ENCODE measurements around the gene RPS28.
A peak's percentile ranks its signal among the peaks of the same experiment; 100 is the strongest.
"Not testable (repeated sequence)": the region's sequence is repeated elsewhere in the genome, so short reads cannot be mapped to it uniquely, and the experiment has no call there.

Gene RPS28

DNA sequence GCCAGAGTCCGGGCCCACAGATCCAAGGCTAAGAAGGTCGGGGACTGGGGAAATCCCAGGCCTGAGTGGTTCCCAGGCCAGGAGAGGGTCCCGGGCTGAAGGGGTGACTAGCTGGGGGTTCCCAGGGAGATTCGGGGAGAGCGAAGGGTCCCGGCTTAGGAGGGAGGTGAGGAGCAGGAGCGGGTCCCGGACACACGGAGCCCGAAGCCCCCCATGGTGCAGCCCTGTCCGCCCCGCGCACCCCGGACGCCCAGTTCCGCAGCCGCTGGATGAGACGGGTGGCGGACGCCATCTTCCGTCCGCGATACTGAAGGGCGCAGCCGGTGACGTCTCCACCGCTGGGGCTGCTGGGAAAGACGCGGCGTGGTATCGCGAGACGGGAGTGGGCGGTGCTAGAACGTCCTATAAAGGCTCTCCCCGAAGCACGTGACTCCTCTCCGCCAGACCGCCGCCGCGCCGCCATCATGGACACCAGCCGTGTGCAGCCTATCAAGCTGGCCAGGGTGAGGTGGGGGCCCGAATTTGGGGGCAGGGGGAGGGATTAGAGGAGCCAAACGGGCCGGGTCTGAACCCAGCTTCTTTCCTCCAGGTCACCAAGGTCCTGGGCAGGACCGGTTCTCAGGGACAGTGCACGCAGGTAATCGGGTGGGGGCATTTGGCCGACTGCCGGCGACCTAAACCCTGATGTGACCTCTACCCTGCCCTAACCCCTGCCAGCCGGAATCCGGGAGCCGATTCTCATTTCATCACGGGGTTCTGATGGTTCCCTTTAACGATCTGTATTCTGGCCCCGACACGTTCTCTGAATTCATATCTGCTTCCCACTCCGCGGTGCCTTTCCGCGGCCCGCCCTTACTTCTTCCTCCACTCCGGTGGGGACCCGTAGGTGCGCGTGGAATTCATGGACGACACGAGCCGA lies at the start of gene RPS28, which contains the start of gene NDUFA7:
Gene RPS28 (plus strand): TSS at position 430 of the 919 bp plus-strand sequence. CDS start 35 bp downstream, at position 465.
Gene NDUFA7 (minus strand): TSS at position 309 of the 919 bp plus-strand sequence. CDS start 17 bp downstream, at position 292.
- DNase-seq: peak; percentile 98

DNA sequence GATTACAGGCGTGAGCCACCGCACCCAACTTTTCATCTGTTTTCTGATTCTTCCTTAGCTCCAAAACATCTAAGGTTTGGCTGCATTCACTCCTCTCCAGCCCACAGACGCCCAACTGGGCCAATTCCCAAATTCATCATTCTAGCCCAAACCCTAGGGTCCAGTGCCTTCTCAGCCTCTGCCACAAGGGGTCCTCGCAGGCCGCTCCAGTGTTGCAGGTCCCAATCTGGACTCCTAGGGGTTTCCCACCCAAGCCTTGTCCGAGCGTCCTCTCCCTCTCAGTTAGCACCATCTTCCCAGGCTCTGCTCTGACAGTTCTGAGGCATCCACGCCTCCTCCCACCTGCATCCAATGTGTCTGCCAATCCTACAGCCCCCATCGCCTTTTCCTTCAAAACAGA lies 44.8 kb upstream of the RPS28 start:
- not testable (repeated sequence) for DNase-seq

DNA sequence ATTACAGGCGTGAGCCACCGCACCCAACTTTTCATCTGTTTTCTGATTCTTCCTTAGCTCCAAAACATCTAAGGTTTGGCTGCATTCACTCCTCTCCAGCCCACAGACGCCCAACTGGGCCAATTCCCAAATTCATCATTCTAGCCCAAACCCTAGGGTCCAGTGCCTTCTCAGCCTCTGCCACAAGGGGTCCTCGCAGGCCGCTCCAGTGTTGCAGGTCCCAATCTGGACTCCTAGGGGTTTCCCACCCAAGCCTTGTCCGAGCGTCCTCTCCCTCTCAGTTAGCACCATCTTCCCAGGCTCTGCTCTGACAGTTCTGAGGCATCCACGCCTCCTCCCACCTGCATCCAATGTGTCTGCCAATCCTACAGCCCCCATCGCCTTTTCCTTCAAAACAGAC lies 30.0 kb upstream of the RPS28 start:
- not testable (repeated sequence) for DNase-seq

DNA sequence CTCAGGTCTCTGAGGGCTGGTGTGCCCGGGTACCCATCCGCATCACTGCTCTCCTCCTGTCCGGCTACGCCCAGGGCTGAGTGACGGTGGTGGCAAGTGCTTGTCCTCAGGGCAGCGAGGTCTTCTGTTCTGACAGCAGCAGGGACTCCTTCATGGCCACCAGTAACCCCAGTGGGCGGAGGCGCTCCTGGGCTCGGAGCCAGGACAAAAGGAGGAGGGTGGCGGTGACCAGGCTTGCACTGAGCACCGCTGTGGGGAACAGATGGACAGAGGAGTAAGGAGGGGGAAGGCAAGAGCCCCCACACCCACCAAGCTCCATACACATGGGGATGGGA lies 19.0 kb upstream of the RPS28 start:
- DNase-seq: peak; percentile 1

DNA sequence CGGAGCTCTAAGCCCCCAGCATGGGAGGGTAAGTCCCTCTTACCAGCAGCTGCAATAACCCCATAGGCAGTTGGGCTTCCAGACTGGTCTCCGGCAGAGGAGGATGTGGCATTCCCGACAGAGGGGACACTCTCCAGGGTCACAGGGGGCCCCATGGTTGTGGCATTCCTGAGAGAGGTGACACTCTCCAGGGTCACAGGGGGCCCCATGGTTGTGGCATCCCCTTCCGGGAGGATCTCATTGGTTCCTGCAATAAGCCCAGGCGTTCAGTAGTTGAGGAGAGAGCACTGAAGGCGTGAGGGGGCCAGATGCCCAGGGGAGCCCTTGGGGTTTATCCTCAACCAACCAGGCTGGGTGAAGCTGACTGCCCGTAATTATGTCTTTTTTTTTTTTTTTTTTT lies 18.6 kb upstream of the RPS28 start:
- no peak for DNase-seq

DNA sequence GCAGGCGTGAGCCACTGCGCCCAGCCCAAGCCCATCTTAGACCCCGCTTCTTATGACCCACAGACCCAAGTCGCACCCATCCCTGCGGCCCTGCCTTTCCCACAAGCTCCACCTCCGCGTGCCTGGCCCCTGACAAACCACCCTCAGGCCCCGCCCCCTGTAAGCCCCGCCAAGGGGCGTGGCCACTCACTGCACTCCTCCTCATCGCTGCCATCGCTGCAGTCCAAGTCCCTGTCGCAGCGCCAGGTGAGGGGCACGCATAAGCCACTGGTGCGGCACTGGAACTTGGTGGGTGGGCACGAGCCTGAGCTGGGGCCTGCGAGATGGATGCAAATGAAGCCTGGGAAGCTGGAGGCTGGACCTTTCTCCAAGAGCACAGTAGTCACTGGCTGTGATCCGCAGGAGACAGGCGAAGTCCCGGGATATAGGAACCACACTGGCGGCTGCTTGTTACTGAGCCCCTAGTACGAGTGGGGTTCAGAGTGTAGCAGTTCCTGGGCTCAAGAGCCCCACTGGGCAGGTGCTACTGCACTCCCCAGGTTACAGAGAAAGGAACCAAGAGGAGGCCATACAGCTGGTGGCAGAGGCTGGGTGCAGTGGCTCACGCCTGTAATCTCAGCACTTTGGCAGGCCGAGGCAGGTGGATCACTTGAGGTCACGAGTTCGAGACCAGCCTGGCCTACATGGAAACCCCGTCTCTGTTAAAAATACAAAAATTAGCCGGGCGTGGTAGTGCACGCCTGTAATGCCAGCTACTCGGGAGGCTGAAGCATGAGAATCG lies 16.3 kb upstream of the RPS28 start:
- DNase-seq: peak; percentile 63

DNA sequence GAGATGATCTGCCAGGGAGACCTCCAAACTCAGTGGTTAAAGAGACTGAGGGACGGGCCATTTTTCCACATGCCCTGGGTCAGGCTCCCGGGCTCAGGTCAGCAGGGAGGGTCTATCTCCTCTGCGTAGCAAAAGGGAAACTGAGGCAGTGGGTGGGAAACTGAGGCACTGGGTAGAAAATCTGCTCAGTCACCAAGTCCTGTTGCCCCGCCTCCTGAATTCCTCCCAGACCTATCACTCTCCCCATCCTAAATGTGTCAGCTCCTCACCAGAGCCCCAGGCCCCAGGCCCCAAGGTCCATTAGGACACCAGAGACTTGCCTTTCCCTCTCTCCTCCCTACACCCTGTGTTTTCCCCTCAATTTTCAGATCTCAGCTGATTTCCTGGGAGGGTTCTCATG lies 15.5 kb upstream of the RPS28 start:
- peak; percentile 2 for DNase-seq

DNA sequence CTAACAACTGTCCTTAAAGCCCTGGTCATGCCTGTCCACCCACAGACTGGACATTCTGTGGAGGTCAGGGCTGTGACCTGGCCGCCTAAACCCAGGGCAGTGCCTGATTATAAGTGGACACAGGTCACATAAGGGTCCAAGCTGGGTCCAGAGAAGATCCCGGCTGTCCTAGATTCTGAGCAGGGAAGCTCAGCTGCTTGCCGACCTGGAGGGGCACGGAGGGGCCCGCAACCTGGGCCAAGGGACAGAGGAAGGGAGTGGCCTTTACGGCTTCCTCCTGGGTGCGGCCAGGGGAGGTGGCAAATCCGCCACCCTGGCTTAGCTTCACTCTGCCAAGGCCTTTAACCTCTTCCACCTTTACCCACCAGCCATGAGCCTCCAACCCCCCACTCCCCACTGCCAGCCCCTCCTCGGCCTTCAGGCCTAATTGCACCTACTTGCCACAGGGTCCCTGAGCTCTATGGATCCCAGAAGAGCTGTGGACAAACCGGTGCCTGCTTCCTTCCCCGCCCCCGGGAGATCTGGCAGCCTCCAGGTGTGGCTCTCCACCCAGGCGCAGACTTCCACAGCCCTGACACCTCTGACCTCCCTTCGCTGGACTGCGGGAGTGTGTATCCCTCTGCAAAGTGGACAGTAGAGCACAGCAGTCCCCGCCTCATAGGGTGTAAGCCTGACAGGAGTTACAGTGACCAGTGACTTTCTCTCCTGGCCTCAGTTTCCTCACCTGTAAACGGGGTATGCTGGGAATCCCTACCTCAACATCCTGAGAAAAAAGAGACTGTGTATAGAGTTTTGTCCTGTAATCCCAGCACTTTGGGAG lies 14.9 kb upstream of the RPS28 start:
- DNase-seq: peak; percentile 3

DNA sequence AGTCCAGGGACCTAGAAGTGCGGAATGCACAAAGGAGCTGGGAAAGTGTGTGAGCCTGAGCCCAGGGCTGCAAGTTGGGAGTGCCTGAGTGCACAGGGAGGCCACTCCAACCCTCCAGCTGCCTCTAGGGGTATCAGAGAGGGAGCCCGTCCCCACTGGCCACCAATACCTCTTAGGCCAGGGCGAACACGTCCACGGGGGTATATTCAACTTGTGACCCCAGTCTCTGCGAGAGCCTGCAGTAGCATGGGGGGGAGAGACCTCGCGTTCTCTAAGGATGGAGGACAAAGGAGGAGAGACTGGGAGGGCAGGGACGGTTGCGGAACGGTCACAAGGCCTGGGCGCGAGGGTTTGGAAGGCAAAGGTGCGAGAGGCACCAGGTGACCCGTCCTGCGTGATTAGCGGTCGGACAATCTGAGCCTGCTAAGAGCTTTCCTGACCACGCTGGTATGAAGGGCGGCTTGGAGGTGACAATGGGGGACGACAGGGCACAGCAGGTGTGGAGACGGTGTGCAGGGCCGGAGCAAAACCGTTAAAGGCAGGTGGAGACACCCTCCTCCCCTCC lies 13.8 kb upstream of the RPS28 start:
- DNase-seq: peak; percentile 16

DNA sequence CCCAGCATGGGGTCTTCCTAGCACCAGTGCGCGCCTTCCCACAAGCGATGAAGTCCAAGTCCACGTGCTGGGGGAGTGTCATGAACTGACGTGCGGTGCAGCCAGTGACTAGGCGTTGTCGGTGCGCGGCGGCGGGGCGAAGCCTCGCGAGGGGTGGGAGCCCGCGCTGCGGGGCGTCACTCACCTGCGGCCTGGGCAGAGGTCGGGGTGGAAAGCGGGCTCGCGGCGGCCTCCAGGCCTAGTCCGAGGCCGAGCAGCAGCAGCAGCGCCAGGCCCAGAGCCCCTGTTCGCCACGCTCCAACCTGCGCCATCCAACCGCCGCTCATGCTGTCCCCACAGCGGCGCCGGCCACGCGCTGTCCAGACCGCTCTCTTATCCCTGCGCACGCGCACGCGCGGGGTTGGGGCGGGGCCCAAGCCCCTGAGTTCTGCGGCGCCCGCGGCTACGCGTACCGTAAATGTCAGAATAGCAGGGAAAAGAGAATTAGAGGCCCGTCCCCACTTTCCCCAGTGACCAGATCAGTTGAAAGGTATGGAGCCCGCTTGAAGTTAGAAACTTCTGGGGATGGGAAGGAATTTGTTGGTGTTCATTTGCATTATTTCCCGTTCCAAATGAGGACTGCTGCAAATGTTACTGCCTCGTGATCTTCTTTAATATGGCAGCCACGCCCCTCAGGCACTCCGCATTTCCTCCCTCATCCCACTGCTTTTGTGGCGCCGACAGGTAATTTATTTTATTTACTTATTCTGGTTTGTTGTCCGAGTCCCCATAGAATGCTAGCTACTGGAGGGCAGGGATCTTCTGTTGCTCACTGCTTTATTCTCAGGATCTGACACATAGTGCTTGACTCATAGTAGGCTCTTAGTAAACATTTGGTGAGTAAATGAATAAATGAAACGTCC lies 13.1 kb upstream of the RPS28 start, which contains the start of gene CD320:
Gene CD320 (minus strand): TSS at position 394 of the 902 bp plus-strand sequence. CDS start 68 bp downstream, at position 326.
- DNase-seq: peak; percentile 92

DNA sequence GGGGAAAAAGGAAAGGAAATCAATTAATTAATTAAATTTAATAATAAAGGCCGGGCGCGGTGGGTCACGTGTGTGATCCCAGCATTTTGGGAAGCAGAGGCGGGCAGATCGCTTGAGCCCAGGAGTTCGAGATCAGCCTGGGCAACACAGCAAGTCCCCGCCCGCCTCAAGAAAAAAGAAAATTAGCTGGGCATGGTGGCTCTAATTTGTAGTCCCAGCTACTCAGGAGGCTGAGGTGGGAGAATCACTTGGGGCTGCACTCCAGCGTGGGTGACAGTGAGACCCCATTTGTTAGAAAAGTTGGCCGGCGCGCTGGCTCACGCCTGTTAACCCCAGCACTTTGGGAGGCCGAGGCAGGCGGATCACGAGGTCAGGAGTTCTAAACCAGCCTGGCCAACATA lies 12.4 kb upstream of the RPS28 start:
- peak; percentile 2 for DNase-seq

DNA sequence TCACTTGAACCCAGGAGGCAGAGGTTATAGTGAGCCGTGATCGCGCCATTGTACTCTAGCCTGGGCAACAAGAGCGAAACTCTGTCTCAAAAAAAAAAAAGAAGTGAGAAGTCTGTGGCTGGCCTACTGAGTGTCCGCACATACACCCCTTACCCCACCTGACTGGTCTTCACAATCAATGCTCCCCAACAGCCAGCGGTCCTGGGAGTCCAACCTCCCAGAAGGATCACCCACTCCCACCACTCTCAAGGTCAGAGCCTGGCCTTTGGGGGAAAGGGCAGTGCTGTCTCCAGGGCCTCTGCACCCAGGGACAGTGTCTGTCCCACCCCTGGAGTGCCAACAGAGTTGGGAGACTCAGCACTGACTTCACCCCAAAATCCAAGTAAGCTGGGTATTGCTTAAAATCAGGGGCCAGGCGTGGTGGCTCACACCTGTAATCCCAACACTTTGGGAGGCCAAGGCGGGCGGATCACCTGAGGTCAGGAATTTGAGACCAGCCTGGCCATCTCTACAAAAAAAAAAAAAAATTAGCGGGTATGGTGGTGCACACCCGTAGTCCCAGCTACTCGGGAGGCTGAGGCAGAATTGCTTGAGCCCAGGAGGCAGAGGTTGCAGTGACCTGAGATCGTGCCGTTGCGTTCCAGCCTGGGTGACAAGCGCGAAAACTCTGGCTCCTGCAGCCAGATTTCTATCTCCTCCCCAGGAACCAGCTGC lies 10.8 kb upstream of the RPS28 start:
- no peak for DNase-seq

DNA sequence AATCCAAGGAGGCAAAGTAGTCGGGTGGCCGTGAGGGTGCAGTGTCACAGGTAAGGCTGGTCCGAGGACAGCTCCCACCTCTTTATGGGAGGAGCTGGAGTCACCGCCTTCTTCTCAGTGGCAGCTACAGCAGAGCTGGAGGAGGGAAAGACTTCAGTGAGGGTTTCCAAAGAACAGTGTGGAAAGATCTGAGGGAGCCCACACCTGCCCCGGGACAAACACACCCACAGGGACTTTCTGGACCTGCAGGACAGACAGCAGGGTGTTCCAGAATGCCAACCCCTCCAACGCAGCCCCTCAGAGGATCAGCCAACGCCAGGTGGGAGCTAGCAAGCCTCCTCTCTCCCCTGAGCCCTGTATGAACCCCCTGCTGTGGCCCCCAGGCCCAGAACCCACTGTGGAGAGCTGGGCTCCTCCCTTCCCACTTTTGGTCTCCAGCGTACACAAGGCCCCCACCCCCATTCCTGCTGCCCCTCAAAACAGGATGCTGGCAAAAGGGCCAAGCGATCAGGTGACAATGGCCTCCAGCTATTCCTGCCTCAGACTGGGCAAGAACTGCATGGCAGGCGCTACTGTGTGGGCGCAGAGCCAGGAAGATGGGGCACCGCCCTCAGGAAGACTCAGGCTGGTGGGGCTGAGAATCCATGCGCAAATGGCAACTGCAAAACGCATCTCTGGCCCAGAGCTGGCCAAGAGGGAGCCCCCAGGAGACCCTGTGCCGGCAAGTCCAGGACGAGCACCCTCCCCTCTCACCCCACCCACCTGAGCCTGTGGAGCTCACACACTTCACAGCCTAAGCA lies 9.6 kb upstream of the RPS28 start:
- DNase-seq: no peak

DNA sequence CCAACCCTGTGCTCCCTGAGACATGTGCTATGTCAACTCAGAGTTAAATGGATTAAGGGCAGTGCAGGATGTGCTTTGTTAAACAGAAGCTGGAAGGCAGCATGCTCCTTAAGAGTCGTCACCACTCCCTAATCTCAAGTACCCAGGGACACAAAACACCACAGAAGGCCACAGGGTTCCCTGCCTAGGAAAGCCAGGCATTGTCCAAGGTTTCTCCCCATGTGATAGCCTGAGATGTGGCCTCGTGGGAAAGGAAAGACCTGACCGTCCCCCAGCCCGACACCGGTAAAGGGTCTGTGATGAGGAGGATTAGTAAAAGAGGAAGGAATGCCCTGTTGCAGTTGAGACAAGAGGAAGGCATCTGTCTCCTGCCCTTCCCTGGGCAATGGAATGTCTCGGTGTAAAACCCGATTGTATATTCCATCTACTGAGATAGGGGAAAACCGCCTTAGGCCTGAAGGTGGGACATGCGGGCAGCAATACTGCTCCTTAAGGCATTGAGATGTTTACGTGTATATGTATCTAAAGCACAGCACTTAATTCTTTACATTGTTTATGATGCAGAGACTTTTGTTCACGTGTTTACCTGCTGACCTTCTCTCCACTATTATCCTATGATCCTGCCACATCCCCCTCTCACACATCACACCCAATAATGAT lies 6.2 kb upstream of the RPS28 start:
- DNase-seq: not testable (repeated sequence)

DNA sequence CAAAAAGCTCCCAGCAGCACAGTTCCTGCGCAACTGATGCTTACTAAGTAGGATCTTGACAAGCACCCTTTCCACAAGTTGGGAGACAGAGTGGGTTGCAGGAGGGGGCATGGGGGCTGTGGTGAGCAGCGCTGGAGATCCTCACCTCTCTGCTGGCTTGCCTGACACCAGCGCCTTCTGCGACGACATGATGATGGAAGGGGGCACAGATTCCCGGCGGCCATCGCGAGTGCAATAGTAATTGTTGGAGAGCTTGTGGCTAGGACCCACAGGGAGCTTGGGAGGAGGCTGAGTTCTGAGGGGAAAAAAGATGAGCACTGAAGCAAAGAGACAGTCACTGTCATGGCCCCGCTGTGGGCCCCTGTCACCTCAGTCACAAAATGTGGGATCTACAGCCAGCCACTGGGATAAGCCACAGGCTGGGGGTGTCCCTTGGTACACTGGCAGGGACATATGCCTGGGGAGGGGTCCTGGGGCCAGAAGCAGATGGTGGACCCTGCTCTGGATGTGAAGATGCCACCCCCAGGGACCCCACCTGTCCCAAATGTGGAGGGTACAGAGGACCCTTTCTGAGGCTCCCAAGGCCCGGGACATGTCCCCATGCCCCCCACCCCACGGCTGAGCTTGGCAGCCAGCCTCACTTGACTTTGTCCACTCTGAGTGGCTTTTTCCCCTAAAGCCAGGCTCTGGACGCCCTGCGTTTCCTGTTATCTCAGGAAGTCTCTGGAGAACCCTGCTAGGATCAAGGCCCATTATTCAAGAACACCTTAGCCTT lies 4.8 kb upstream of the RPS28 start:
- DNase-seq: no peak

DNA sequence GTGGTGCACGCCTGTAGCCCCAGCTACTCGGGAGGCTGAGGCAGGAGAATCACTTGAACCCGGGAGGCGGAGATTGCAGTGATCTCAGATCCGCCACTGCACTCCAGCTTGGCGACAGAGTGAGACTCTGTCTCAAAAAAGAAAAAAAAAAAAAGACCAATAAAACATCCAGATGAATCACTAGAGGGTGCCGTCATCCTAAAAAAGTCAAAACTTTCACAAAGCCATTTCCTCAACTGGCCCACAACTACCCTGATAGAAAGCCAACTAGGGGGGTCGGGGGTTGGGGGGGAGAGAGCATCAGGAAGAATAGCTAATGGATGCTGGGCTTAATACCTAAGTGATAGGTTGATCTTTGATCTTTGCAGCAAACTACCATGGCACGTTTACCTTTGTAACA lies 2.5 kb upstream of the RPS28 start:
- DNase-seq: not testable (repeated sequence)

DNA sequence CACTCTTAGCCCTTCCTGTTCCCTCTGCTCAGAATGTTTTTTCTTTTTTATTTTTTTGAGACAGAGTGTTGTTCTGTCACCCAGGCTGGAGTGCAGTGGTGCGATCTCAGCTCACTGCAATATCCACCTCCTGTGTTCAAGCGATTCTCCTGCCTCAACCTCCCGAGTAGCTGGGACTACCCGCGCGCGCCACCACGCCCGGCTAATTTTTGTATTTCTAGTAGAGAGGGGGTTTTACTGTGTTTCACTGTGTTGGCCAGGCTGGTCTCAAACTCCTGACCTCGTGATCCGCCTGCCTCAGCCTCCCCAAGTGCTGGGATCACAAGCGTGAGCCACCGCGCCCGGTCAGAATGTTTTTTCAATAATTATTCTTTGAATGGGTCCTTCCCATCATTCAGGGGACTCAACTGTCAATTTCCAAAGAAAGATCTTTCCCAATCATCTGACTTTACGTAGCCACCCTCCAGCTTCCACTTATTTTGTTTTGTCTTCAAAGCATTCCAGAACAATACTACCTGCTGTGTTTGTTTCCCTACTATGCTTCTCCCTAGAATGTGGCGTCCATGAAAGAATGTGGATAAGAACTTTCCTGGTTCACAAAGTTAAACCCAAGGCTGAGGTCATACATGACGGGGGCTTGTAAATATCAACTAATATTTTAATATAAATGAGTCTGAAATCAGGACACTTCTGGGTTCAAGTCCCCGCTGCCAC lies 1.3 kb upstream of the RPS28 start:
- no peak for DNase-seq

All from activated CD4-positive, alpha-beta T cell treated with anti-CD3 and anti-CD28 coated beads for 48 hours (primary cell).